NB4 (cell line): ENCODE data around the gene GNG7.

Source experiments
- DNase-seq: peaks from one replicate; pipeline ENCODE4 v3.0.0; 2010; ENCODE audit warnings: low read depth
- H3K4me3 ChIP-seq: one replicate; pipeline ENCODE4 v1.5.1; 2011; ENCODE audit warnings: mild to moderate bottlenecking, low read depth, low read length, moderate library complexity
- MYC ChIP-seq: IDR thresholded peaks from 2 replicates; pipeline ENCODE4 v1.6.1; 2011; ENCODE audit warnings: low read depth, low read length
- POLR2A ChIP-seq: IDR thresholded peaks from 2 replicates; pipeline ENCODE4 v1.6.1; 2011; ENCODE audit warnings: mild to moderate bottlenecking; ENCODE audit not compliant: insufficient read length; ENCODE audit errors: extremely low read depth
- TF ChIP-seq, protein P1 (sequence below): IDR thresholded peaks from one replicate; pipeline ENCODE4 v1.5.1; 2012; ENCODE audit warnings: low read depth, low read length
- TF ChIP-seq, protein P2 (sequence below): IDR thresholded peaks from 2 replicates; pipeline ENCODE4 v1.6.1; 2011; ENCODE audit warnings: low read depth, low read length

GNG7 gene

DNA sequence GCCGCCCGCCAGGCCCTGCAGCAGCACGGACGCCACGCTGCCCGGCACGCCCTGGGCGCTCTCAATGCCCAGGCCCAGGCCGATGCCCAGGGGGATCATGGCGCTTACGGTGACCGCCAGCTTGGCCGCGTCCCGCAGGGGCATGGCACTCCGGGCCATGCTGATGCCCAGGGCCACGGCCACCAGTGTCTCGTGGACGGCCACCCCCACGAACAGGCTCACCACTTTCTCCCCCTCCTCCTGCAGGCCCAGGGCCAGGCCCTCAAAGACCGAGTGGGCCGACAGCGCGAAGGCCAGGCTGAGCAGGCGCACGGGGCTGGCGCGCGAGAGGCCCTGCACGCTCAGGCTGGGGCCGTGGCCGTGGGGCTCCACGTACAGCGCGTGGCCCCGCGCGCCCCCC, 30.4 kb upstream of the GNG7 start:
- no peak overlapping the region for H3K4me3 ChIP-seq
- TF ChIP-seq POLR2A, result no peak
- TF ChIP-seq, protein P1, sequence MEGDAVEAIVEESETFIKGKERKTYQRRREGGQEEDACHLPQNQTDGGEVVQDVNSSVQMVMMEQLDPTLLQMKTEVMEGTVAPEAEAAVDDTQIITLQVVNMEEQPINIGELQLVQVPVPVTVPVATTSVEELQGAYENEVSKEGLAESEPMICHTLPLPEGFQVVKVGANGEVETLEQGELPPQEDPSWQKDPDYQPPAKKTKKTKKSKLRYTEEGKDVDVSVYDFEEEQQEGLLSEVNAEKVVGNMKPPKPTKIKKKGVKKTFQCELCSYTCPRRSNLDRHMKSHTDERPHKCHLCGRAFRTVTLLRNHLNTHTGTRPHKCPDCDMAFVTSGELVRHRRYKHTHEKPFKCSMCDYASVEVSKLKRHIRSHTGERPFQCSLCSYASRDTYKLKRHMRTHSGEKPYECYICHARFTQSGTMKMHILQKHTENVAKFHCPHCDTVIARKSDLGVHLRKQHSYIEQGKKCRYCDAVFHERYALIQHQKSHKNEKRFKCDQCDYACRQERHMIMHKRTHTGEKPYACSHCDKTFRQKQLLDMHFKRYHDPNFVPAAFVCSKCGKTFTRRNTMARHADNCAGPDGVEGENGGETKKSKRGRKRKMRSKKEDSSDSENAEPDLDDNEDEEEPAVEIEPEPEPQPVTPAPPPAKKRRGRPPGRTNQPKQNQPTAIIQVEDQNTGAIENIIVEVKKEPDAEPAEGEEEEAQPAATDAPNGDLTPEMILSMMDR, result no peak
- DNase-seq, result no peak

DNA sequence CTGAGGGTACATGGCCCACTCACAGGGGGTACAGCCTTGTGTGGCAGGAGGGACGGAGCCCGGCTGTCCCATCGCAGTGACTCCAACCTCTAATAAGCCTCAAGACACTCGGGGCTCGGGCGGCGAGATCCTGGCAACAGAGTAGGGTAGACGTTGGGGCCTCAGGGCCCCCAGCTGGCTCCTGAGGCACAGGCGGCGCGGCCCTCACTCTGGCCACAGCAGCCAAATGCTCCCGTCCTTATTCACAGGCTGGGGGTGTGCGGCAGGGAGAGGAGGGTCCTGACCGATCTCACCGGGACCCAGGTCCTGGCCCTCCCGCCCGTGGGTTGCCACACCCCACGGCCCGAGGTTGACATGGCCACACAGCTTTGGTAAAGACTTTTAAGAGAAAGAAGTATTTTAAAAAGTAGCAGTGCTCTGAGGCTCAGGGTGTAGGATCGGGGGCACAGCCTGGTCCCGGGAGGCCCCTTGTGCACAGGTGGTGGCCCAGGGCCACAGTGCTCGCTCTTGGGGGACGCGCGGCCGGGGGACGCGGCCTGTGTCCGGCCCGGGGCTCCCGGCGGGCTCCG, 29.7 kb upstream of the GNG7 start:
- peak; percentile 0 for DNase-seq
- TF ChIP-seq, protein P2, sequence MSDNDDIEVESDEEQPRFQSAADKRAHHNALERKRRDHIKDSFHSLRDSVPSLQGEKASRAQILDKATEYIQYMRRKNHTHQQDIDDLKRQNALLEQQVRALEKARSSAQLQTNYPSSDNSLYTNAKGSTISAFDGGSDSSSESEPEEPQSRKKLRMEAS, result no peak
- TF ChIP-seq, protein P1, result no peak
- no peak for TF ChIP-seq MYC
- TF ChIP-seq POLR2A, result no peak
- no peak overlapping the region for H3K4me3 ChIP-seq

DNA sequence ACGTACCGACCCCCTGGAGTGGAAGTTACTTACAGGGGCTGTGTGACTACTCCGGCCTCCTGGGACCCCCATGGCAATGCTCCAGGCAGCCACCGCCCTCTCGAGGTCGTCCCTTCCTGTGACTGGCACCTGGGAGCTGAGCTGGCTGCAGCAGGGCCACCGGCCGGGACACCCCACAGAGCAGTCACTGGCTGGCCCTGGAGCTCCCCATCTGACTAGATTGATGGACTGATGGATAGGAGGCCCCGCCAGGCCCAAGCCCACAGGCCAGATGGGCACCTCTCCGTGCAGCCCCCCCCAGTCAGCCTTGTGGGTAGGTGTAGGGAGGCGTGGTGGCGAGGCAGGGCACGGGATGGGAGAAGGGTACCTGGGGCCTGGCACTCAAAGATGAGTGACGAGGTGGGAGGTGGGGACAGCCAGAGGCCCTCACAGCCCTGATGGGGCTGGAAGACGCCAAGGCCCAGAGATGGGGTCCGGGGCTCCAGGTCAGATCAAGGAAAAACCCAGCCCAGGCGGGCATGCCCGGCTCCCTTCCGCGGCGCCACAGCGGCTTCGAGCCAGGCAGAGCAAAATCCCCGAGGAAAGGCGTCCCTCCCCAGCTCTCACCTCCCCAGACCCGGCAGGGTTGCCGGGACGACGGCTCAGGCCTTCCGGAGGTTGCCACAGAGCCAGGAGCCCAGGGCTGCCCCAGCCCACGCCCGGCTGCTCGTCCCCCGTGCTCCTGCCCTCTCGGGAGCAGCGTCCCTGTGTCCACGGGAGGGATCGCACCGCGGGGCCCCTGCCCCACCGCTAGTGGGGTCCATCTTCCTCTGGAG, 28.9 kb upstream of the GNG7 start:
- TF ChIP-seq MYC, result no peak
- no peak overlapping the region for H3K4me3 ChIP-seq
- peak; percentile 0 for DNase-seq

DNA sequence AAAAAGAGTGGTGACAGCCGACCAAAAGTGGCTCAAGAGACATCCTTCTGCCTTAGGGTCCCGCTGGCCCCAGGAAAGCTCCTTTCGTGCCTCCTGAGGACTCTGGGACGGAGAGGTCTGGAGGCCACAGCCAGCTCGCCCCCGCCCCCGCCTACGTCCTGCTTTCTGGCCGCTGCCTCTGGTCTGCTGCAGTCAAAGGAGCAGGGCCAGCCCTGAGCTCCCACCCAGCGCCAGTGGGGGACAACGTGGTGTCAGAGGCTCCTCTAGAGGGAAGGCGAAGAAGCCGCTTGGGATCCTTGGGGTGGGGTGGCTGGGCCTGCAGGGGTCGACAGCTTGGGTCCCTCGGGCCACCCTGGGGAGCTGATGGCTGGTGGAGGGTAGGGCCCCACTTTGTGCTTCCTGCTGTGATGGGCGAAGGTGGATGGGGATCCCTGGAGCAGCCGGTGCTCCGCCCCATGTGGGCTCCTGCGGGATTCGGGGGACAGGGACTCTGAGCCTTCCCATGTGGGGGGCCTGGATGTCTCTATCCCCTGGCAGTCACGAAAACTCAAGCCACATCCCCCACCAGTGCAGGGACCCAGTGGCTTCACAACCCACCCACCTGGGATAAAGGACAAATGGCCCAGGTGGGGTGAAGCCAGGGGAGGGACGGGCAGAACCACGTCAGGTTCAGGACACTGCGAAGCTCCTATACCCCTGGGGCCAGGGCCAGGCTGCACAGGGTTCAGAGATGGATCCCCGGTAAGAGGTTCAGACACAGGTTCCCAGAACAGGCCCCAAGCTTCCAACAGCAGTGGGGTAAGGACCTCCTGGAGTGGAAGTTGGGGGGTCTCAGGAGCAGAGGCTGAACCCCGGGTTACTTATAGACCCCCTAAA, 27.7 kb upstream of the GNG7 start:
- TF ChIP-seq POLR2A (no peak), MYC (no peak)
- TF ChIP-seq, protein P1, result no peak
- TF ChIP-seq, protein P2, result no peak
- no peak for DNase-seq

DNA sequence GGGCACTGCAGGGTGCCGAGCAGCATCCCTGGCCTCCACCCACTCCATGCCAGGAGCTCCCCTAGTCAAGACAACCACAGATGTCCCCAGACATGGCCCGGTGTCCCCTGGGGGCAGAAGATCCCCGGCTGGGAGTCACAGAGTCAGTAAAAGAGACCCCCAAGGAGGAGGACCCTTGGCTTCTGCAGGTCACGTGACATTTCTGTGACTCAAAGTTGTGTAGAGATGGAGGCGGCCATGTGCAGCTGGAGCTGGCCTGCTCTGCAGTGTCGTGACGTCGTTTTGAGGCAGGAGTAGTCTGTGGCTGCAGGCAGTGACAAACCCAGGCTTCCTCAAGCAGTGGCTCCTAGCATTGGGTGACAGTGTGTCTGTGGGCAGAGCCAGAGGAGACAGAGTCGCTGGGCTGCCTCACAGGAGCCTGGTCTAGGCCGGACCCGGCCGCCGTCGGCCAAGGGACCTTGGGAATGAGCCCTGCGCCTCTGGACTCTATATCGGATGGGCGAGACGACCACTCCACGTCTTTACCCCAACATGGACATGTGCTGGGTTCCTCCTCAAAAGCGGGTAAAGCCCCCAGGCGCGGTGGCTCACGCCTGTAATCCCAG, 26.4 kb upstream of the GNG7 start:
- no peak overlapping the region for H3K4me3 ChIP-seq
- DNase-seq, result no peak
- TF ChIP-seq, protein P2, result no peak

More for the DNA sequence above, 27.7 kb upstream of the GNG7 start:
- no peak overlapping the region for H3K4me3 ChIP-seq

DNA sequence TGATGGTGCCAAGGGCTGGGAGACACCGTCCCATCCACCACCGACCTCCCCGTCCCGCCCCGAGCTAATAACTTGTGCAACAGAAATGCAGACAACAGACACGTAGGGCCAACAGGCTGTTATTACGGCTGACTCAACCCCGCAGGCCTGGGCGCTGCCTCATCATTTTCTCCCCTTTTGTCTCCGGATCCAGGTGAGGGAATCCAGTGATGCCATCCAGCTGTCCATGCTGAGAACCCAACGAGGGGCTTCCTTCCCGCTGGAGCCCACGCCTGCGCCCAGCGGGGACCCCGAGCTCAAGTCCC, 25.1 kb upstream of the GNG7 start:
- TF ChIP-seq MYC (no peak), POLR2A (no peak)
- TF ChIP-seq, protein P2, result no peak
- TF ChIP-seq, protein P1, result no peak
- no peak for DNase-seq
- no peak overlapping the region for H3K4me3 ChIP-seq
